CD4-positive, alpha-beta T cell treated with Interleukin-2 at 100 ng/mL for 4 hours (primary cell): Measurements from ENCODE around the gene GADD45A.
"Not testable (repeated sequence)": the region's sequence is repeated elsewhere in the genome, so short reads cannot be mapped to it uniquely, and the experiment has no call there.

Source experiments
- DNase-seq: peaks from one replicate; pipeline ENCODE4 v3.0.0-alpha.2; 2020; ENCODE audit warnings: low spot score

The GADD45A gene

GRCh38 chr1:67685067-67685557, at the start of gene GADD45A:
Gene GADD45A (plus strand): TSS chr1:67685201. CDS start chr1:67685495, 294 bp downstream.
- DNase-seq = peak; percentile 95

GRCh38 chr1:67636146-67636545, 48.9 kb upstream of the GADD45A start:
- DNase-seq = no peak

GRCh38 chr1:67639361-67639760, 45.6 kb upstream of the GADD45A start:
- no peak for DNase-seq

- no peak for DNase-seq
Measured at GRCh38 chr1:67642629-67643028, 42.4 kb upstream of the GADD45A start.

GRCh38 chr1:67644566-67644965, 40.4 kb upstream of the GADD45A start:
- DNase-seq = no peak

GRCh38 chr1:67645495-67646144, 39.4 kb upstream of the GADD45A start:
- no peak for DNase-seq

GRCh38 chr1:67646145-67647035, 38.6 kb upstream of the GADD45A start:
- no peak for DNase-seq

- DNase-seq = no peak
Measured at GRCh38 chr1:67647036-67647798, 37.8 kb upstream of the GADD45A start.

GRCh38 chr1:67647814-67648358, 37.1 kb upstream of the GADD45A start:
- DNase-seq = no peak

- DNase-seq = no peak
Measured at GRCh38 chr1:67648582-67649326, 36.2 kb upstream of the GADD45A start.

GRCh38 chr1:67650061-67650460, 34.9 kb upstream of the GADD45A start:
- DNase-seq = no peak

GRCh38 chr1:67651031-67651430, 34.0 kb upstream of the GADD45A start:
- DNase-seq = no peak

GRCh38 chr1:67652800-67653199, 32.2 kb upstream of the GADD45A start:
- DNase-seq = no peak

- no peak for DNase-seq
Measured at GRCh38 chr1:67653304-67653703, 31.7 kb upstream of the GADD45A start.

GRCh38 chr1:67655581-67655980, 29.4 kb upstream of the GADD45A start:
- no peak for DNase-seq

- not testable (repeated sequence) for DNase-seq
Measured at GRCh38 chr1:67657152-67657551, 27.8 kb upstream of the GADD45A start.

GRCh38 chr1:67659229-67659628, 25.8 kb upstream of the GADD45A start:
- no peak for DNase-seq

- no peak for DNase-seq
Measured at GRCh38 chr1:67662884-67663283, 22.1 kb upstream of the GADD45A start.

GRCh38 chr1:67664048-67664447, 21.0 kb upstream of the GADD45A start:
- DNase-seq = no peak

- not testable (repeated sequence) for DNase-seq
Measured at GRCh38 chr1:67665307-67665706, 19.7 kb upstream of the GADD45A start.

GRCh38 chr1:67666636-67667035, 18.4 kb upstream of the GADD45A start:
- no peak for DNase-seq
